NCI-H524 (cell line): Measurements from ENCODE around the gene MAN2A2.
A peak's percentile ranks its signal among the peaks of the same experiment; 100 is the strongest.
"Not testable (repeated sequence)": the region's sequence is repeated elsewhere in the genome, so short reads cannot be mapped to it uniquely, and the experiment has no call there.

Source experiments
- DNase-seq, 2 experiments: peaks; one replicate each; lab custom pipeline; 2025; lab: John Stamatoyannopoulos, UW

Gene MAN2A2

DNA sequence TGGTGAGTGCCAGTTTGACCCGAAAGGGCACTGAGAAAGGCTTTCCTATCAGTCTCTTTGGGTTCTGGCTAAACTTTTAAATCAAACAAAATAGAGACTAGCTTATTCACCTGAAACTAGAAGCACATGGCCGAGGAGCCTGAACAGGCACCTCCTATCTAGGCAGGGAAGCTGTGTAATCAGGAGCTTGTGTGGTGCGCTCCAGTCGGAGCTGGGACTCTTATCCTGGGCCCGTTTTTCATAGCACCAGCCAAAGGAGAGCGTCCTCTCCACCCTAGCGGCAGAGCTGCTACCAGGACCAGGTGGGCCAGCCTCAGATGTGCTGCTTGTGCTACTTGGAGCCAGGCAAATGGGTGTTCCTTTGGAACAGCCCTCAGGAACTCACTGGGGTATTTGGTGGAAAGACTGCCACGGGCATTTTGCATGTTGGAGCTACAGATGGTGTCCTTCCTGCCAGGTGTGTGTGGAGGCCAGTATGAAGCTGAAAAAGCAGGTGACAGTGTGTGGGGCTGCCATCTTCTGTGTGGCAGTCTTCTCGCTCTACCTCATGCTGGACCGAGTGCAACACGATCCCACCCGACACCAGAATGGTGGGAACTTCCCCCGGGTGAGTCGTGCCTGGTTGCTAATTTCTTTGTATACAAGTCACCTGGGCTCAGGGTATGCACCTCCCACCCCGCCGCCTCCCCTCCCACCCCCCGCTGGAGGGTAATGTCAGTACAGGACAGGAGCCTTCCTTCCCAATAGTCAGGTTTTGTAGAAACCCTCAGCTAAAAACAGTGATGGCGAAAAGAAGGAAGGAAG, 833 bp downstream of the MAN2A2 start:
- DNase-seq = no peak

DNA sequence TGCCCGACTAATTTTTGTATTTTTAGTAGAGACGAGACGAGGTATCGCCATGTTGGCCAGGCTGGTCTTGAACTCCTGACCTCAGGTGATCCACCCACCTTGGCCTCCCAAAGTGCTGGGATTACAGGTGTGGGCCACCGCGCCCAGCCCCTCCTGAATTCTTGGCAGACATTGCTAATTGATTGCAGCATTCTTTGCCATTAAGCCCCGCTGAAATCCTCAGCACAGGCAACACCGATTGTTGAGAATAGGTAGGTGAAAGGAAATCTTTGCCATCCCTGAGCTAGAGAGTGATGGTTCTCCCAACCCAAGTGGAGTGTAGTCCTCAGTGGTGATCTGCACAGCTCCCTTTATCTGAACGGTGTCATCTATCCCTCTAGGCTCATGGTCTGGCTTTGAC, 1.6 kb downstream of the MAN2A2 start:
- DNase-seq = no peak

DNA sequence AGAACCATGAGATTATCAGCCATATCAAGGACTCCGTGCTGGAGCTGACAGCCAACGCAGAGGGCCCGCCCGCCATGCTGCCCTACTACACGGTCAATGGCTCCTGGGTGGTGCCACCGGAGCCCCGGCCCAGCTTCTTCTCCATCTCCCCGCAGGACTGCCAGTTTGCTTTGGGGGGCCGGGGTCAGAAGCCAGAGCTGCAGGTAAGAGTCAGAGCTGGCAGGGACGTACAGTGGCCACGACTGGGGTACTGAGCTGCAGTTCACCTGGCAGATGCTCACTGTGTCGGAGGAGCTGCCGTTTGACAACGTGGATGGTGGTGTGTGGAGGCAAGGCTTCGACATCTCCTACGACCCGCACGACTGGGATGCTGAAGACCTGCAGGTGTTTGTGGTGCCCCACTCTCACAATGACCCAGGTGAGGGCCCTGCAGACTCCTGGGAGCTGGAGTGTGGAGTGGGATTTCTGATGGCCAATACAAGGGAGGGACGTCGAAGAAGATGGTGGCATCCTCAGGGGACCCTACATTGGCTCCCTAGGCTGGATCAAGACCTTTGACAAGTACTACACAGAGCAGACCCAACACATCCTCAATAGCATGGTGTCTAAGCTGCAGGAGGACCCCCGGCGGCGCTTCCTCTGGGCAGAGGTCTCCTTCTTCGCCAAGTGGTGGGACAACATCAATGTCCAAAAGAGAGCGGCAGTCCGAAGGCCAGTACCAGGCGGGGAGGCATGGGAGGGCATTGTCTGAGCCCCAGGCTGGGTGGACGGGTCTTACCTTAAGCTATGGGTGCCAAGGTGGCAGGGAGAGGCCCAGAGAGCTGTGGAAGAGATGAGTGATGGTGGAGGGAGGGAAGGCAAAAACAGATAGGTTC, 2.4 kb downstream of the MAN2A2 start:
- DNase-seq = no peak

DNA sequence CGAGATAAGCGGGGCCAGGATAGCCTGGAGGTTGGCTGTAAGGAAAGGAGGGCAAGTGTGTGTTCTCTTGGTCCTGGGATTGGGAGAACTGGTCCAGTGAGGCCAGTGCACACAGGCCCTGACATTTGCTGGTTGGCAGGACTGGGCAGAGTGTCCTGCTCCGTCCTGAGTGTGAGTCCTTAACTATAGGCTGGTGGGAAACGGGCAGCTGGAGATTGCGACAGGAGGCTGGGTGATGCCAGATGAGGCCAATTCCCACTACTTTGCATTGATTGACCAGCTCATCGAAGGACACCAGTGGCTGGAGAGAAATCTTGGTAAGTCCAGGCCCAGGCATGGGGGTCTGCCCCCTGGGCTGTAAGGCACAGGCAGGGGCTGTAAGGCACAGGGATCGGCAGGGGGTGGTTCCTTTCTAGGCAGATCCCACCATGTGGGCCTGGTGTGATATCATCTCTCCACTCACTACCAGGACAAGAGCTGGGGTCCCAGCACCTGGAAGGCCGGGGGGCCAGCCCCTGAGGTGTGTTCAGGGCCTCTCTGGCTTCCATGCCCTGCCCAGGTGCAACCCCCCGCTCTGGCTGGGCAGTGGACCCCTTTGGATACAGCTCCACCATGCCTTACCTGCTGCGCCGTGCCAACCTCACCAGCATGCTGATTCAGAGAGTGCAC, 3.2 kb downstream of the MAN2A2 start:
- no peak for DNase-seq

DNA sequence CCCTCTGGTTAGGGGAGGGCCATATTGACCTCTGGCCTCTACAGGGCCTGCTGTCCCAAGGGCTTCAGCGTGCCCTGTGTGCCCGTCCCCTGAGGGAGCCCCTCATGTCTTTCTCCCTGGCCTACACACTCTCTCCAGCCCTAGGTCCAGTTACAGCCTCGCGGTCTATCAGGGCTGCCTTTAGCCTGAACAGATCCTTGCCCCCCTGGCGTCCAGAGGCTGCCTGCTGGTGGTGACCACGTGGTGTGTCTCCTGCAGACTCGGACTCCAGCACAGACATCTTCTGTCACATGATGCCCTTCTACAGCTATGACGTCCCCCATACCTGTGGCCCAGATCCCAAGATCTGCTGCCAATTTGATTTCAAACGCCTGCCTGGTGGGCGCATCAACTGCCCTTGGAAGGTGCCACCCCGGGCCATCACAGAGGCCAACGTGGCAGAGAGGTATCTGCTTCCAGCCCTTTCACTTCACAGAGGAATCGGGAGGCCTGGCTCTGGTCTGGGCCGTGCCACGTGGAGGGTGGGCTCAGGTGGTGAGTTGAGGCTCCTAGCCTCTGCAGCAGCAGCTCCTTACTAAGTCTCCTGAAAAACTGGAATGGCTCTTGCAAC, 4.1 kb downstream of the MAN2A2 start:
- DNase-seq = no peak

DNA sequence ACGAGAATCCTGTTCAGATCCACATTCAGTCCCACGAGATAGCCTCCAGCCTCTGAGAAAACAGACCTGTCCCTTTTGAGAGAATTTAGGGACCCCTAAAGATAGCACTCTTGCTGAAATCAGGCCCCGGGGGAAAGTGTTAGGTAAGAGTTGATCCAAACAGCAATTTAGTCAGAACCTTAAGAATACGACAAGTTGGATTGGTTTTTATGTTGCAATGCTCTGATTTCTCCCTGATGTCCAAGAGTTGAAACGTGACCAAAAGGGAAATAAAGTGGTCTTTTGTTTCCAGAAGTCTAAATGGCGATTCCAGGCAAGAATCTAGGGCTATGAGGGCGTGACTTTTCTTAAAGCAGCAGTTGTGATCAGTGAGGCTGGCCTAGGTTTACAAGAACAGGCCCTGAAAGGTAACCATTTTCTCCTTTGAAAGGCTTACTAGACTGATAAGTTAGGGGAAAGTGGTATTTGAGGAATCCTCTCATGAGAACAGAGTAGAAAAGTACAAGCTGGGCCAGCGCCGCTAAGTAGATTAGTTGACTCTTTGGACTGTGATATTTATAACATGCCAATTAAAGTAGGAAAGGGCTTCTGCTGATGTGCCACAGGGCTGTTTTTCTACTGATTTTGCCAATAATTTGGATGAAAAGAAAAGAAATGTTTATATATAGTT, 4.9 kb downstream of the MAN2A2 start:
- no peak for DNase-seq

DNA sequence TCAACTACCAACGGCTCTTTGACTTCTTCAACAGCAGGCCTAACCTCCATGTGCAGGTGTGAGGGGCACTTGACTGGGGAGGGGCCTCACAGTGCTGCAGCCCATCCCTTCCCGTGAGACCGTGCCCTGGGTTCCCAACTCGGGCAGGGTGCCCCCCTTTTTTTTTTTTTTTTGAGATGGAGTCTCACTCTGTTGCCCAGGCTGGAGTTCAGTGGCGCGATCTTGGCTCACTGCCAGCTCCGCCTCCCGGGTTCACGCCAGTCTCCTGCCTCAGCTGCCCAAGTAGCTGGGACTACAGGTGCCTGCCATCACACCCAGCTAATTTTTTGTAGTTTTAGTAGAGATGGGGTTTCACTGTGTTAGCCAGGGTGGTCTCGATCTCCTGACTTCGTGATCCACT, 6.3 kb downstream of the MAN2A2 start:
- DNase-seq = not testable (repeated sequence)

DNA sequence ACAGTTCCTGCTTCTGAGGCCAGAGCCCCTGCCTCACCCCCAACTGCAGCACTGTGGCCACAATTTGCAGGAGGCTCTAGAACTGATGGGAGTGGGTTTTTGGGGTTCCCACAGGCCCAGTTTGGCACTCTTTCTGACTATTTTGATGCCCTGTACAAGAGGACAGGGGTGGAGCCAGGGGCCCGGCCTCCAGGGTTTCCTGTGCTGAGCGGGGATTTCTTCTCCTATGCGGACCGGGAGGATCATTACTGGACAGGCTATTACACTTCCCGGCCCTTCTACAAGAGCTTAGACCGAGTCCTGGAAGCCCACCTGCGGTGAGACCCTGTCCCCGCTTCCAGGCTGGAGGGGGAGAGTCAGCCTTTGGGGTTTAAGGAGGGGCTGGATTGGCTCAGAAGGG, 6.9 kb downstream of the MAN2A2 start:
- DNase-seq = no peak

DNA sequence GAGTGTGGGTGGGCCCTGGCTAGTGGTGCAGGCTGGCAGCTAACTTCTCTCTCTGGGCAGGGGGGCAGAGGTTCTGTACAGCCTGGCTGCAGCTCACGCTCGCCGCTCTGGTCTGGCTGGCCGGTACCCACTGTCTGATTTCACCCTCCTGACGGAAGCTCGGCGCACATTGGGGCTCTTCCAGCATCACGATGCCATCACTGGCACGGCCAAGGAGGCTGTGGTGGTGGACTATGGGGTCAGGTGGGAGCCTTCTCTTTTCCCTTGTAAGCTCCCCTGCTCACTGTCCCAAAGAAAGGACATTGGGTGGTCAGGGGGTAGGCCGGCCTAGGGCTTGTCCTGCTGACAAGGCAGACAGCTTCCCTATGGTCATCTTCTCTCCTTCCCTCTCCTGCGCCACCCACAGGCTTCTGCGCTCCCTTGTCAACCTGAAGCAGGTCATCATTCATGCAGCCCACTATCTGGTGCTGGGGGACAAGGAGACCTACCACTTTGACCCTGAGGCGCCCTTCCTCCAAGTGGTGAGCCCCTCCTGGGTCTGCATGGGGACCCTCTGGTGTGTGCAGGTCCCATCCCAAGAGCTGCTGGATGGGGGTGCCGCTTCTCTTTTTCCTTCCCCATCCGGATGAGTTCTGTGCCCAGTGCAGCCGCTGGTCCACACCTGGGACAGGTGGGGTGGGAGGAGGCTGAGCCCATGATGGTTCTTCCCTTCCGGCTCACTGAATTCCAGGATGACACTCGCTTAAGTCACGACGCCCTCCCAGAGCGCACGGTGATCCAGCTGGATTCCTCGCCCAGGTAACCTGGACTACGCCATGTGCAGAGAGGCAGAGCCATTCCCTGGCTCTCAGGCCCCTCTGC, 7.6 kb downstream of the MAN2A2 start:
- DNase-seq = no peak

DNA sequence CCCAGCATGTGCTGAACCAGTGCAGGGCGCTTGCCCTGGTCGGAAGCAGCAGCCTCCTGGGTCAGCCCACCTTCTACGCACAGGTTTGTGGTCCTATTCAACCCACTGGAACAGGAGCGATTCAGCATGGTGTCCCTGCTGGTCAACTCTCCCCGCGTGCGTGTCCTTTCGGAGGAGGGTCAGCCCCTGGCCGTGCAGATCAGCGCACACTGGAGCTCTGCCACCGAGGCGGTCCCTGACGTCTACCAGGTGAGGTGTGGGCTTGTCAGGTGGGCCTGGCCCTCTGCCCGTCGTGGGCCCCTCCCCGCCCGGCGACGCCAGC, 8.2 kb downstream of the MAN2A2 start:
- no peak for DNase-seq

DNA sequence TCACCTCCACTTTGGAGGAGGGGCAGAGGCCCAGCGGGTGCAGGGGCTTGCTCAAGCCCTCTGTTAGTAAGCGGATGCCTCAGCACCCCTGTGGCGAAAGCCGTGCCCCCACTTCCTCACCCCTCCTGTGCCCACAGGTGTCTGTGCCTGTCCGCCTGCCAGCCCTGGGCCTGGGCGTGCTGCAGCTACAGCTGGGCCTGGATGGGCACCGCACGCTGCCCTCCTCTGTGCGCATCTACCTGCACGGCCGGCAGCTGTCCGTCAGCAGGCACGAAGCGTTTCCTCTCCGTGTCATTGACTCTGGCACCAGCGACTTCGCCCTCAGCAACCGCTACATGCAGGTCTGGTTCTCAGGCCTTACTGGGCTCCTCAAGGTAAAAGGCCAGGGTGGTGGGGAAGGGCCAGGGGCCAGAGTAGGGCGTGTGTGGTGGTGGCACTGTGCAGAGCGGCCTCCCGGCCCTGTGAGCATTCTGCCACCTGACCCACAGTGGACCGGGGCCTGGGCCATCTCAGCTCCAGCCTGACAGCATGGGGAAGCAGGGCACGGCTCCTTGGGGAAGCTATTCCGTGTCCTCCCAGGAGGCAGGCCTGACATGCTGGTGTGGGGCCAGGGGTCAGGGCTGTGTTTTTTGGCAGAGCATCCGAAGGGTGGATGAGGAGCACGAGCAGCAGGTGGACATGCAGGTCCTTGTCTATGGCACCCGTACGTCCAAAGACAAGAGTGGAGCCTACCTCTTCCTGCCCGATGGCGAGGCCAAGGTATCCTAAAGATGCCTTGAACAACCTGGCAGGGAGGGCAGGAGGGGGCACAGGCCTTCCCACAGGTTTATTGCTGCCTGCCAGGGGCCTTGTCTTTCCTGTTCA, 9.0 kb downstream of the MAN2A2 start:
- no peak for DNase-seq

DNA sequence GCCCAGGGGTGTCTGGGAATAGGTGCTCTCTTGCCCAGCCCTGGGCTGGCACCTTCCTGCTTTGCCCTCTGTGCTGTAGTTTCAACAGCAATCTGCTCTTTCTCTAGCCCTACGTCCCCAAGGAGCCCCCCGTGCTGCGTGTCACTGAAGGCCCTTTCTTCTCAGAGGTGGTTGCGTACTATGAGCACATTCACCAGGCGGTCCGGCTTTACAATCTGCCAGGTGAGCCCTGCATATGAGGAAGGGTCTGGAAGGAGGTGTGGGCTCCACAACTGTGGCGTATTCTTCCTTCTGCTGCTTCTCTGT, 9.6 kb downstream of the MAN2A2 start:
- DNase-seq = no peak

DNA sequence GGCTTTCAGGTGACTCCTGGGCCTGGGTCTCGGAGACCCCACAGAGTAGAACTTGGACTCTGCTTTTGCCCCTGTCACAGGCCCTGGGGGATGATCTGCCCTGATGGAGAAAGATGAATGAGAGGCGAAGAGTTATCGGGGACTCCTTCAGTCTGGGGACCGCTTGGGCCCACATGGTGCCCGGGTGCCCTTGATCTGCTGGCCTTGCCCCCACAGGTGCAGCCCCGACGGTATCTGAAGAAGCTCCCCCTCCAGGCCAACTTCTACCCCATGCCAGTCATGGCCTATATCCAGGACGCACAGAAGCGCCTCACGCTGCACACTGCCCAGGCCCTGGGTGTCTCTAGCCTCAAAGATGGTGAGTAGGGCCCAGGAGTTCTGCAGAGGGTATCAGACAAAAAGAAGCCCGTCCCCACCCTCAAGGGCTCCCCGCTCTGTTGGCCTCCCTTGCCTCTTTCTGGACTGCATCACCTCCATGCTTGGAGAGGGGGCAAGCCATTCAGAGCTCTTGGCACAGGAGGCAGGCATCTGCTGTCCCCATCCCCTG, 10.4 kb downstream of the MAN2A2 start:
- no peak for DNase-seq

DNA sequence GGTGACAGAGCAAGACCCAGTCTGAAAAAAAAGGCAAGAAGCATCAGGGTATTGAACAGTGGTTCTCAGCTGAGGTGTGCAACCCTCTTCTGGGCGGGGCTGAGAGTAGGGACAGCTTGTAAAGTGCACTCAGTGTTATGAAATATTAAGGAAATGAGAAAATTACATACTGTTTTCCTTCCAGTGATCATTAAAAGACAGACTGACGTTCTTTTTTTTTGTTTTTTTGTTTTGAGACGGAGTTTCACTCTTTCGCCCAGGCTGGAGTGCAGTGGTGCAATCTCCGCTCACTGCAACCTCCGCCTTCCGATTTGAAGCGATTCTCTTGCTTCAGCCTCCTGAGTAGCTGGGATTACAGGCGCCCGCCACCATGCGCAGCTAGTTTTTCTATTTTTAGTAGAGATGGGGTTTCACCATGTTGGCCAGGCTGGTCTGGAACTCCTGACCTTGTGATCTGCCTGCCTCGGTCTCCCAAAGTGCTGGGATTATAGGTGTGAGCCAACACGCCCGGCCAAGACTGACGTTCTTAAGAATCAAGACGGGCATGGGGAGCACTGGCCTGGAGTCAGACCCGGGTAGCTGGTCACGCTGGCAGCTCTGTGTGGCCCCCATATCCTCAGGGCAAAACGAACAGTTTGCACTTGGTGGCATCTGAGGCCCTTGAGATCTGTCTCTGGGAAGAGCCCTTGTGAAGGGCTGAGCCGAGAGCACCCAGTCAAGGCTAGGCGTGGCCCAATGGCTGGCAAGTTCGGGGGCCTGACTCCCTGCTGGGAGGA, 11.4 kb downstream of the MAN2A2 start:
- peak; percentile 61 to 76 for DNase-seq

DNA sequence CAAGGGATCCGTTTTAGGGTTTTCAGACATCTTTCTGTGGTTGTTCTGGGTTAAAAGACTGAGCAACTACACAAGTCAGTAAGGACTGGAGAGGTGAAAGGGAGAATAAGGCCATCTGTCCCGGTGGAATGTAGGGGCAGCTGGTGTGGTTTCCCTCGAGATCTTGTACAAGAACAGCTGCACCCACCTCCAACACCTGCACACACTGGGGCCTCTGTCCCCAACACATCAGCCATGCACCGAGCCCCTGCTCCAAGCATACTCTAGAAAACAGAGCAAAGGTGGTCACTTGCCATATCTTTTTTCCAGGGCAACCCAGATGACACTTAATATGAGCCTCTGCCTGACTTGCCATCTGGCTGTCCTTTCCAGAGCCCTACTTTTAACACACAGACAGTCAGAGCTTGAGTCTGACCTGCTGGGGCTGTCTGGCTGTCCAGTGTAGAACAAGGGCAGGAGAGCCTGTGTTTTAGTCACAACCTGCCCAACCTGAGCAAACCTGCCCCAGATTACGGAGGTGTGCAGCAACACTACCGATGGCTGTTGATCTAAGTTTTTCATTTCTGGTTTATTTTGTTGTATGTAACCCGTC, 12.2 kb downstream of the MAN2A2 start:
- peak; percentile 82 to 92 for DNase-seq

DNA sequence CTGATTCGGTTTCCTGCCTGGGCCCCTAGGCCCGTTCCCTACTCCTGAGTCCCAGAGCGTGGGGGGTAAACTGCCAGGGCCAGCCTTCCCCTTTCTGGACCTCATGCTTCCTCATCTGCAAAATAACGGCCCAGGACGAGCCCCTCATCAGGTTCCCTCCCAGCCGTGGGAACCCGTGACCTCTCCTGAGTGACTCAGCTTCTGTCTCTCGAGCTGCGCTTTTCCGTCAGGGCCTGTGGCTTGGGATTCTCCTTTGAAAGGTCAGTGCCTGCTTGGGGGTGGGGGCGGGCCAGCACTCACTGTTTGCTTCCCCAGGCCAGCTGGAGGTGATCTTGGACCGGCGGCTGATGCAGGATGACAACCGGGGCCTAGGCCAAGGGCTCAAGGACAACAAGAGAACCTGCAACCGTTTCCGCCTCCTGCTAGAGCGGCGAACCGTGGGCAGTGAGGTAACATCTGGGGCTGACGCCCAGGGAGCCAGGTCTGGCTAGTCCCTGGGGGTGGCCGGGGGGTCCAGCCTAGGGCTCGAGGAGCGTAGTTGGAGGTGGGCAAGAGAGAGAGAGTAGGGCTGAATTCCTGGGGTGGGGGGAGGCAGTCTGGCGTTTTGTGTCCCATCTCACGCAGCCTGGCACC, 12.8 kb downstream of the MAN2A2 start:
- no peak for DNase-seq

DNA sequence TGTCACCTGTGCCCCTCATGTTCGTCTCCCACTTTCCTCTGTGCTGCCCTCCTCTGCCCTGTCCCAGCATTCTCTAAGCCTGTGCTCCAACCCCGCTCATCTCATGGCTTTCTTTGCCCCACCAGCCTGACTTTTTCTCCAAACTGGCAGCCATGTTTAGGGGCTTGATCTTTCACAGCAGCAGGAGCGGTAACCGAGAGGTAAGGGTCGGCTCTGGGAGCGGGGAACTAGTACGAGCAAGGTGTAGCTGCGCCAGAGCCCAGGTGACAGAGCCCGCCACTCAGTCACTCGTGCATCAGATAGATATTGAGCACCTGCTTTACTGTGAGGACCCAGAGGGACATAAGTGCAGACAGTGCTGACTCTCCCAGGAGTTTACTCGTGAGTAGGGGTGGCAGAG, 13.4 kb downstream of the MAN2A2 start:
- DNase-seq = no peak

DNA sequence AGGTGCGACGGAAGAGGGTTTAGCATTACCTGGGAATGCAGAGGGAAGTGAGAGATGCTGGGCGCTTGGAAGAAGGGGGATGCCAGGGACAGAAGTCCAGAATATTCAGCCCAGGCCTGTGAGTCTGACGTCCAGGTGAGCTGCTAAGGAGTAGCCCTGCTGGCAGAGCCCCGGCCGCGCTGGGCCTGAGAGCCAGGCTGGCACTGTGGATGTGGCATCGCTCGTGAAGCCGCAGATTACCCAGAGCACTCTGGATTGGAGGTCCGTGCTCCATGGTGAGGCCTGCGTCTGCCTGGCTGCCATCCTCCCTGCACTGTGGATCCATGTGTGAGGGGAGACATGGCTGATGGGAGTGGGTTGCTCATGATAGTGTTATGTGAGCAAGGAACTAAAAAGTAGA, 14.5 kb downstream of the MAN2A2 start:
- DNase-seq = no peak
